MM.1S (cell line): ENCODE measurements around the gene AMMECR1L.
"Not testable (repeated sequence)": the region's sequence is repeated elsewhere in the genome, so short reads cannot be mapped to it uniquely, and the experiment has no call there.

Experiments
- DNase-seq: peaks from one replicate; pipeline ENCODE4 v3.0.0-alpha.2; 2015
- H2AFZ ChIP-seq: fragments of 300-600 bp; sonication (generic); 2 replicates; pipeline ENCODE4 v1.6.0; 2016; ENCODE audit warnings: antibody characterized with exemption, low read length
- H3F3A ChIP-seq: fragments of 300-600 bp; sonication (generic); 2 replicates; pipeline ENCODE4 v1.6.1; 2016; ENCODE audit warnings: mild to moderate bottlenecking, antibody characterized with exemption, low read length, moderate library complexity, mixed read lengths; ENCODE audit not compliant: insufficient read depth
- H3K27ac ChIP-seq: fragments of 300-600 bp; sonication (generic); 2 replicates; pipeline ENCODE4 v1.5.1; 2016; ENCODE audit warnings: mild to moderate bottlenecking, low read length
- H3K27me3 ChIP-seq: fragments of 300-600 bp; sonication (generic); replicated peaks from 2 replicates; pipeline ENCODE4 v1.6.0; 2016; ENCODE audit warnings: low read length; ENCODE audit not compliant: insufficient read depth
- H3K36me3 ChIP-seq: fragments of 300-600 bp; sonication (generic); replicated peaks from 2 replicates; pipeline ENCODE4 v1.6.1; 2016; ENCODE audit warnings: mild to moderate bottlenecking, low read length, mixed read lengths; ENCODE audit not compliant: insufficient read depth
- H3K4me1 ChIP-seq: fragments of 300-600 bp; sonication (generic); 2 replicates; pipeline ENCODE4 v1.6.1; 2016; ENCODE audit warnings: low read length, mixed read lengths
- H3K4me2 ChIP-seq: fragments of 300-600 bp; sonication (generic); 2 replicates; pipeline ENCODE4 v1.6.0; 2016; ENCODE audit warnings: low read depth, low read length
- H3K4me3 ChIP-seq: fragments of 300-600 bp; sonication (generic); 2 replicates; pipeline ENCODE4 v1.5.1; 2016; ENCODE audit warnings: low read length, mixed read lengths
- H3K79me2 ChIP-seq: fragments of 300-600 bp; sonication (generic); 2 replicates; pipeline ENCODE4 v1.6.1; 2016; ENCODE audit warnings: mixed run types, low read length, mixed read lengths
- H3K9ac ChIP-seq: fragments of 300-600 bp; sonication (generic); 2 replicates; pipeline ENCODE4 v1.6.1; 2016; ENCODE audit warnings: low read length, mixed read lengths
- H3K9me2 ChIP-seq: fragments of 300-600 bp; sonication (generic); replicated peaks from 2 replicates; pipeline ENCODE4 v1.6.1; 2016; ENCODE audit warnings: mild to moderate bottlenecking, low read length, mixed read lengths; ENCODE audit not compliant: insufficient read depth
- H3K9me3 ChIP-seq: fragments of 300-600 bp; sonication (generic); replicated peaks from 2 replicates; pipeline ENCODE4 v1.6.1; 2016; ENCODE audit warnings: mild to moderate bottlenecking, low read length, mixed read lengths; ENCODE audit not compliant: insufficient read depth
- H4K20me1 ChIP-seq: fragments of 300-600 bp; sonication (generic); 2 replicates; pipeline ENCODE4 v1.6.1; 2016; ENCODE audit warnings: mild to moderate bottlenecking, low read length, moderate library complexity, mixed read lengths; ENCODE audit not compliant: insufficient read depth
- CTCF ChIP-seq: fragments of 300-600 bp; sonication (generic); IDR thresholded peaks from 2 replicates; pipeline ENCODE4 v1.5.1; 2016; ENCODE audit warnings: antibody characterized with exemption, low read length, mixed read lengths
- EZH2 ChIP-seq: fragments of 300-600 bp; sonication (generic); optimal IDR thresholded peaks from 2 replicates; pipeline ENCODE3; 2017; ENCODE audit warnings: low read depth, mild to moderate bottlenecking, antibody characterized with exemption, low read length, mixed read lengths
- EZH2phosphoT487 ChIP-seq: fragments of 300-600 bp; sonication (generic); IDR thresholded peaks from 2 replicates; pipeline ENCODE4 v1.6.1; 2018; ENCODE audit warnings: antibody characterized with exemption, low read length

The AMMECR1L gene

DNA sequence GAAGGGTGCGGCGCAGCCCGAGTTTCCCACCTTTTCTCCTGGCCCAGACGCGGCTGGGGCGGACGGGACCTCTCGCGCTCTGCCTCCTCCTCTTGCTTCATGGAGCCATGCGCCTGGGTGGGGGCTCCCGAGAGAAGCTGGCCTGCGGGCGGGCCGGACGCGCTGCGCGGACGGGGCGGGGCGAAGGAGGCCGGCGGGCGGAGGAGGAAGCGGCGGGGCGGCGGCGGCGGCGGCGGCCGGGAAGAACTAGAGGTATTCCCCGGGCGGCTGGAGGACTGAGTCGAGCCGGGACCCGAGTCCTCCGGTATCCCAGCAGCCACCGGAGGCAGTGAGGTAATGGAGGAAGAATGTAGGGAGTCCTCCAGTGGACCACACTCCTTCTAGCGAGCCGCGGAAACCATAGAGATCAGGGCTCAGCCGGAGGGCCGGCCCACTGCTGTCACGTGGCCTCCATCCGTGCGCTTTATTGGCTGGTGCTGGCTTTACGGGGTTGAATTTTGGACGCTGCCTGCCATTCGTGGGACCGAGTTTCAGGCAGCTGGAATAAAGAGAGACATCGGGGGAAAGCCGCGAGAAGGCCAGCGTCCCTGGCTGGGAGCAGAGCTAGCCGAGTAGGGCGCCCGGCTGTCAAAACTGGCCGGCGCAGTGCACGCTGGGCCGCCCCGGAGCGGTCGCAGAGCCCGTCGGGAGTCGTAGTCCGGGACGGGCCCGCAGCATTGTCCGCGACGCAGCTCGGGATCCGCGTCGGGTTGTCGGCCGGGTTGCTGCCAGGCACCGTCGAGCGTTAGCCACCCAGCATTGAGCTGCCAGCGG, at the start of gene AMMECR1L:
TSS of gene AMMECR1L (minus strand) at position 177 of the 813 bp plus-strand sequence. CDS start 11,722 bp downstream, outside the sequence.
- Histone ChIP-seq H3K4me2 (peak within 1 kb of the TSS; percentile 80), H3K9ac (peak within 1 kb of the TSS; percentile 45; the same call in 1 of the 2 replicates), H3K4me1 (peaks cover 14% of the 10 kb centered on the region), H3K4me3 (peak within 1 kb of the TSS; percentile 66), H3K27ac (0 out of 2 replicates have a peak within 1 kb of the TSS, but pooled peaks have one; percentile 25), H2AFZ (0 out of 2 replicates have a peak within 1 kb of the TSS, but pooled peaks have one; percentile 45), H3K79me2 (peaks cover 41% of the 10 kb centered on the region)
- H3K36me3 ChIP-seq, H3K9me2 ChIP-seq, H3K9me3 ChIP-seq, H4K20me1 ChIP-seq, H3K27me3 ChIP-seq, H3F3A ChIP-seq: not testable (repeated sequence)
- DNase-seq, result peak; percentile 75

DNA sequence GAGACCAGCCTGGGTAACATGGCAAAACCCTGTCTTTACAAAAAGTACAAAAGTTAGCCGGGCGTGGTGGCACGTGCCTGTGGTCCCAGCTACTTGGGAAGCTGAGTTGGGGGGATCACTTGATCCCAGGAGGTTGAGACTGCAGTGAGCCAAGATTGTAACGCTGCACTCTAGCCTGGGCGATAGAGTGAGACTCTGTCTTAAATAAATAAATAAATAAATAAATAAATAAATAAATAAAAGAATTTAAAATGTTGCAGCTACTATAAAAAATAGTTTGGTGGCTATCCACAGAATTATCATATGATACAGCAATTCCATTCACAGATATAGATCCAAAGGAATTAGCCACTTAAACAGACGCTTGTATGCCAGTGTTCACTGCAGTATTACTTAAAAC, 49.6 kb upstream of the AMMECR1L start:
- Histone ChIP-seq H3K4me1 (no peaks in the 10 kb centered on the region), H3K9ac (no peak overlapping the region), H4K20me1 (no peaks in the 10 kb centered on the region), H3K4me2 (no peak overlapping the region), H3K36me3 (no peaks in the 10 kb centered on the region), H3K79me2 (no peaks in the 10 kb centered on the region), H3K9me2 (no peaks in the 10 kb centered on the region), H3K27me3 (no peaks in the 10 kb centered on the region), H3K9me3 (no peaks in the 10 kb centered on the region), H3K4me3 (no peak overlapping the region), H3K27ac (no peak overlapping the region), H2AFZ (no peak overlapping the region), H3F3A (no peaks in the 10 kb centered on the region)
- no peak for TF ChIP-seq EZH2phosphoT487
- no peak for TF ChIP-seq CTCF
- no peak for TF ChIP-seq EZH2
- no peak for DNase-seq

DNA sequence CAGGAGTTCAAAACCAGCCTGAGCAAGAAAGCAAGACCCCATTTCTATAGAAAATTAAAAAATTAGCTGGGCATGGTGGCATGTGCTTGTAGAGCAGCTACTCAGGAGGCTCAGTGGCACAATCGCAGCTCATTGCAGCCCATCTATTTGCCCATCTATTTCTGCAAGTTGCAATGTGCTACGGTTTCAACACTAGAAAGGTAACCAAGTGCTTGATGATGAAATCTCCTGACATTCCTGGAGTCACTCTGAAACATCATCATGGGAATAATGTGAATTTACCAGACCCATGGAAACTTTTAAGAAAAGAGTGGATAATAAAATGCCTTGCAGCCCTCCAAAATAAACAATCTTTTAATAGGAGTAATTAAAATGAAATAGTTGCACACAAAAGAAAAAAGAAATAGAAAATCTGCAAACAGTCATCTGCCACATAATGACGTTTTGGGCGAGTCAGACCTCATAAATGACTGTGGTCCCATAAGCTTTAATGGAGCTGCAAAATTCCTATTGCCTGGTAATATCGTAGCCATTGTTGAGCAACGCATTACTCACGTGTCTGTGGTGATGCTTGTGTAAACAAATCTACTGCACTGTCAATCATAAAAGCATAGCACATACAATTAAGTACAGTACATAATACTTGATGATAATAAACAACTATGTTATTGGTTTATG, 46.6 kb upstream of the AMMECR1L start:
- no peaks in the 10 kb centered on the region for H4K20me1 ChIP-seq
- H3K36me3 ChIP-seq, result no peaks in the 10 kb centered on the region
- no peaks in the 10 kb centered on the region for H3K27me3 ChIP-seq
- no peak overlapping the region for H3K27ac ChIP-seq
- no peak overlapping the region for H2AFZ ChIP-seq
- H3K4me1 ChIP-seq, result no peaks in the 10 kb centered on the region
- no peaks in the 10 kb centered on the region for H3K9me2 ChIP-seq
- H3F3A ChIP-seq, result no peaks in the 10 kb centered on the region
- H3K9ac ChIP-seq, result no peak overlapping the region
- H3K4me2 ChIP-seq, result no peak overlapping the region
- H3K9me3 ChIP-seq, result no peaks in the 10 kb centered on the region
- DNase-seq, result no peak
- H3K4me3 ChIP-seq, result no peak overlapping the region
- H3K79me2 ChIP-seq, result no peaks in the 10 kb centered on the region
- TF ChIP-seq CTCF, result no peak
- no peak for TF ChIP-seq EZH2
- no peak for TF ChIP-seq EZH2phosphoT487

GRCh38 chr2:127929449-127929848, 43.7 kb upstream of the AMMECR1L start:
- no peak overlapping the region for H3K4me2 ChIP-seq
- H3K36me3 ChIP-seq, result no peaks in the 10 kb centered on the region
- no peaks in the 10 kb centered on the region for H3F3A ChIP-seq
- H2AFZ ChIP-seq, result no peak overlapping the region
- no peak for DNase-seq
- no peak overlapping the region for H3K27ac ChIP-seq
- H3K27me3 ChIP-seq, result no peaks in the 10 kb centered on the region
- no peaks in the 10 kb centered on the region for H3K9me3 ChIP-seq
- no peak overlapping the region for H3K4me3 ChIP-seq
- no peaks in the 10 kb centered on the region for H3K4me1 ChIP-seq
- H3K9ac ChIP-seq, result no peak overlapping the region
- no peak for TF ChIP-seq EZH2phosphoT487
- no peaks in the 10 kb centered on the region for H3K9me2 ChIP-seq
- no peaks in the 10 kb centered on the region for H4K20me1 ChIP-seq
- H3K79me2 ChIP-seq, result no peaks in the 10 kb centered on the region
